ENCODE measurements around the gene BTRC.

BTRC gene

DNA sequence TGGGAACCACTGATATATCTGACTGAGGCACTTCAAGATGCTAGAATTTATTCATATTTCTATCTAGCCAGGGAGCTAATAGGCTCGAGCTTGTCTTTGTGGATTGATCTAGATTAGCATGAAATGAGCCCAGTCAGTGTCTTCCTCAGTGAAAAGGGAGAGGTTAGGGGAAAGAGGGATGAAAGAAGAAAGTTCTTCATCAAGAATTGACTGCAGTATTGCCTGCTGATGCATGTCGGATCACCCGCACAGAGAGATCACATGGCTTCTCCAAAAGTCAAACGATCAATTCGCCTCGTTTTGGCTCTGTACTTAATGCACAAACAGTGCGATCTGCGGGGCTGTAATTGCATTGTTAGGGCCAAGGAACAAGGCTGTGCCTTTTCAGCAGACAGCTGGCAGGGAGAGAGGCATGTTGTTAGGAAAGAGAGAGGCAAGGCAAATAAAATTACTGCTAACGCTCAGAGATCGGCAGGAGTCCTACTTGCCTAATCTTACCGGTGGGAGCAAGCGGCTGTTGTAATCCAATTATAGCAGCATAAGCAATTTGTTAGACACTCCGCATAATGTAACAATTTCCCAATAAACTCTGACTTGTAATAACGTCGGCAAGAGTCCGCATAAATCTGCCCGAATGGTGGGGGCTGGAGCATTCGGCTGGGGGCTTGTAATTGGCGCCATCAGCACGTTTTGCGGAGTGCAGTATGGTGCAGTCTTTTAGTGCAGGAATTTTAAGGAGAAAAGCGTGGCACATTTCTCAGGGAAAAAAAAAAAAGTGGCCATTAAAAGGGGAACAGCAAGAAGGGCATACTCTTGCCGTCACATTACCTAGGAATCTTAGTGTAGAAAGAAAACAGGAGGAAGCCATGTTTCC lies 132.0 kb downstream of the BTRC start:
- peak; percentile 85 for DNase-seq

DNA sequence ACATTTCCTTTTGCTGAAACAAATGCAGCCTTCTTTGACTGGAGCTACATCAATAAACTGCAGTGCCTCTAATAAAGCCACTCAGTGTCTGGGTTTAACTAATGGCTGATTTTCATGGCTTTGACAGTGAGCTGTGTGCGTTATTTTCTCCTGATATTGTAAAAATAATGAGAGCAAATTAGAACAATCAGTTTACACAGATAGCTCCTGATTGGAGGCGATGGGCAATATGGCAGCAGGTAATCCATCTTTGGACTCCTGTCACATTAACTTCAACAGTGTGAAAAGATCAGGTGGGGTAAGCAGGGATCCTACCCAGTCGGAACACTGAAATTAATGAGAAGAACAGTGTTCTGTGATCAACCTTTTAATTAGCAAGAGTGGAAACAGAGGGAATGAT lies 133.4 kb downstream of the BTRC start:
- no peak for DNase-seq

DNA sequence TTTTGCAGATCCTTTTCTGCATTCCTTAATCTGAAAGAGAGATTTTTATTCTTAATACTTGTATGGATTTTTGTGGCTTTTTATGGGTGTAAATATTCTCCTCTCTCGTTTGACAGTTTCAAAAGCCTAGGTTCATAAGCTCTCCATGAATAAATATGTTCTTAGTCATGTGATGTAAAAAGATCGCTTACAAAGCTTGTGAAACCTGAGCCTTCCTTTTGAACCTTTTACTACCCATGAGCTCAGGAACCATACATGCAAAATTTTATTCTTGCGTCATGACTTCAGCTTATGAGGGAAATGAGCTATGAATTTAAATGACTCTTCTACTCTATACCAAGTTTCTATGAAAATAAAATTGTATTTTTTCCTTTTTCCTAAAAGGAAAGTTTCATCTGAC lies 135.4 kb downstream of the BTRC start:
- peak; percentile 72 for DNase-seq

DNA sequence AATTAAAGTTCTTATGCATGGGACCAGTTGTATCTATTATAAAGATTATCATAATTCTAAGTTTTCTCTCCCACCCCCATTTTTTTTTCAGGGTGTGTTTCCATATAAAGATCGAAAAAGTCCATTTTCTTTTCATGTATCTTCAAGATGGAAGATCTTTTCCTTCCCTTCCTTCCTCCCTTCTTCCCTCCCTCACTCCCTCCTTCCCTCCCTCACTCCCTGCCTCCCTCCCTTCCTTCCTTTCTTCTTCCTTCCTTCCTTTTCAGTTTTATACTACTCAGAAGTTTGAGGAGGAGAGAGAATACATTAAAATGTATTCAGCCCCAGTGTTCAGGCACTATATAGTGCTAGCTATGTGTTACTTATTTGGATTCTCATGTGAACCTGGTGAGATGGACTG lies 136.1 kb downstream of the BTRC start:
- DNase-seq, result no peak

DNA sequence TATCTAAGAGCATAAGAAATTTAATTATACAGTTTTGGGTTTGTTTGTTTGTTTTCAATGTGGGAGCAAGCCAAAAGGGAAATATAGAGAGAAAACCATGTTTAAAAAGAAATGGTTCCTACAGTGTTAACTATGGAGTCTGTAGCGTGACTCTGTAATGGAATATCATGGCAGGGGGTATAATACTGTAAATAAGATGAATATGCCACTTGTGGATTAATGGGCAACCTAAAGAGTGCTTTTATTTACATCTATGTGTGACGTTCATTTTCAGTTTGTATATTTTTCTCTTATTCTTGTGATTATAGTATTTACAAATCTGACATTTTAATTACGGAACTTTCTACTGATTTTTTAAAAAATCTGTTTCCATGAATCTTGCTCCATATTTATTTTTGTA lies 138.2 kb downstream of the BTRC start:
- peak; percentile 16 for DNase-seq

DNA sequence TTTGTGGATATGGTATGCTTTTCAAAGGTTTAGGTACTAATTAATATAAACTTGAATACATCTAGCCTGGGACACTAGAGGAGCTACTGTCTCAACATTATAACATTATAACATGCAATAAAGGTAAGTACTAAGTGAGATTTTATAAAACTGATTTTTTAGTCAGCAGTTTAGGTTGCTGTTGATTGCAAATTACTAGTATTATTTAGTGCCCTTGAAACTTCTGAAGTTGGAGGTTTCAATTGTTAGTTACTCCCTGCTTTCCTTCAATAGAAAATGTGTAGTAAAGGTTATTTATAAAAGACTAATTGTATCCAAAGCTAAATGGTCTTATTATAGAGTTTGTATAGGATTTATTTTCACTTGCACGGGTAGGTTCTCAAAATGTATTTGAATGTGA lies 138.8 kb downstream of the BTRC start:
- DNase-seq, result no peak

DNA sequence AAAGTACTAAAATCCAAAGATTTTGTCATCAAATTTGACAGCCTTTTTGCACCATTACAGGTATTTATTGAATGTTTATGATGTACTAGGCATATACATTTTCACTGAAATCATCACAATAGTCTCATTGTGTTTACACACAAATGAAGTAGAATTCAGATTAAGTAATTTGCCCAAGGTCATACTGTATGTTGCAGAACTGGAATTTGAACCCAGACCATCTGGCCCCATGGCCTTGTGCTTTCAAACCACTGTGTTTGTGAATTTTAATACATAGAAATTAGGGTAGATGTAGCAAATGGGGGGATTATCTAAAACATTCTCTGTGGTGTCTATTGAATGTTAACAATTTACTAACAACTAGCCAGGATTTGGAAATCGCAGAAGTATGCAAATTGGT lies 139.3 kb downstream of the BTRC start:
- DNase-seq, result no peak

DNA sequence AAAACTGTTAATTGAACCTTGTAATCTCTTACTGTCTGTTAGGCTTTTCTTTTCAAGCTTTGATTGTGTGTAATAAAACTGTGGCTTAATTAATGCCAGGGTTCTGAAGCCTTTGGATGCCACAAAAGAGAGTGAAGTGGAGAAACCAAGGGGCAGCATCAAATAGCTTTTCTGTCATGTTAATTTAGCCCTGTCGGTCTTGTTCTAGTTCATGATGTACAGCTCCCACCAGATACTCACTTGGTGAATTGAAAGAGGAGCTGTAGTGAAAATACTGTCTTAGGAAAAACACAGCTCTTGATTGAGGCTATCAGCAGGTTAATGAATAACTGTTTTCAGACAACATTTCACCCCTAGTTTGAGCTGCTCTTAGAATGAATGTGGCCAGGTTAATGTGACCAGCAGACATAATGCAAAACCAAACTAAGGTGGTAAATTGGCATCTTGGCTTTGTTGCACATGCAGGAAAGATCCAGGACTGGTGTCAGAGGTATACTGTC lies 139.9 kb downstream of the BTRC start:
- DNase-seq, result no peak

DNA sequence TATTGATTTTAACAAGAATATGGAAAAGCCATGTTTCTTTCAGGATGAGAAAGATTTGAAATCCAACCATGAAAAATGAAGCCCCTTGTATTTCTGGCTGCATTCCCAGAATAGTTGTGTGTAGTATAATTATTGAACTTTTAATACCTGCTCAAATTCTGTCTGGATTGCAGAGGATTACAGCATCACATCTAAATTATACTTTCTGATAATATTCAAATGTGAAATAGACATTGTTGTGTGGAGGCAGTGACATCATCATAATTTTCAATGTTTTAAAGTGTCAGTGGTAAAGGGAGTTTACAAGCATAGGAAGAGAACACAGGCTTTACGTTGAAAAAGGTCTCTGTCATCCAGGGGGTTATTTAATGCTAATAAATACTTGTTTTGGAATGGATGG lies 140.7 kb downstream of the BTRC start:
- no peak for DNase-seq

DNA sequence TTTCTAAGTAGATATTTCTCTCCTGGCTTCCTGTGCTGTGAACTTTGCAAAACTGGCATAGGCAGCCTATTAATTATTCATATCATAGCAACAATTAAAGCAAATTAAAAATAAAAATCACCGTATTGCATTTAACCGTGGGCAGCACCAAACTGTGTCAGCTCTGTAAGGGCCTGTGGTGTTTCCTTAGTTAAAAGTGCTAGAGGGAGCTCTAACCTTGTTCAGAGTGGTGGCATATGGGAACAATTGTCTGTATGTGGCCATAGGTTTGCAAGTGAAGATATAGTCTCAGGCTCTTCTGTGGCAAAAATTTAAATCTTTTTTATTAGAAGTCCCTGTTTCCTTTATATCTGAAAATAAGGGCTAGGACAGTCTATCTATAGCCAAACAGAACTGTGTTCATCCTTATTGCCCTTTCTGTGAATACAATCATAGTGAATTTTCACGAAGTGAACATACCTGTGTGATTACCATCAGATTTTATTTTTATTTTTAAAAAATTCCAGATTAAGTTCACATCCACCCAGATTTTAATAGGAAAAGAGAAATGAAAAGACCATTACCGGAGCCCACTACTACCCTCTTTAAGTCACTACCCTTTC lies 141.5 kb downstream of the BTRC start:
- peak; percentile 45 for DNase-seq

DNA sequence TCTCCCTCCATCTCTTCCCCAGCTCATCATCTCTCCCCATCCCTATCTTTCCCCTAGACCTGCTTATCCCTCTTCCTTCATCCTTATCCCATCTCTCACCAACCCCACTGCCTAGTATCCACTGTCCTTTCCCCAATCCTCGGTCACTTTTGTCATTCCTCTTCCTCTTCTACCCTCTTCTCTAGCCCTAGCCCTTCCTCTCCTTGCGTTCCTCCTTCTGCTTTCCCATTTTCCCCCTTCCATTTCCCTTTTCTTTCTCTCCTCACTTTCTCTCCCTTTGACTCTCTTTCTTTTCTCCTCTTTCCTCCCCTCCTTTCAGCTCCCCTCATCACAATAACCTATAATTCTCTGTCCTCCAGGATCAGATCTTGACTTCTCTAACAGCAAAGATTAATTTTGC lies 150.5 kb downstream of the BTRC start:
- no peak for DNase-seq

DNA sequence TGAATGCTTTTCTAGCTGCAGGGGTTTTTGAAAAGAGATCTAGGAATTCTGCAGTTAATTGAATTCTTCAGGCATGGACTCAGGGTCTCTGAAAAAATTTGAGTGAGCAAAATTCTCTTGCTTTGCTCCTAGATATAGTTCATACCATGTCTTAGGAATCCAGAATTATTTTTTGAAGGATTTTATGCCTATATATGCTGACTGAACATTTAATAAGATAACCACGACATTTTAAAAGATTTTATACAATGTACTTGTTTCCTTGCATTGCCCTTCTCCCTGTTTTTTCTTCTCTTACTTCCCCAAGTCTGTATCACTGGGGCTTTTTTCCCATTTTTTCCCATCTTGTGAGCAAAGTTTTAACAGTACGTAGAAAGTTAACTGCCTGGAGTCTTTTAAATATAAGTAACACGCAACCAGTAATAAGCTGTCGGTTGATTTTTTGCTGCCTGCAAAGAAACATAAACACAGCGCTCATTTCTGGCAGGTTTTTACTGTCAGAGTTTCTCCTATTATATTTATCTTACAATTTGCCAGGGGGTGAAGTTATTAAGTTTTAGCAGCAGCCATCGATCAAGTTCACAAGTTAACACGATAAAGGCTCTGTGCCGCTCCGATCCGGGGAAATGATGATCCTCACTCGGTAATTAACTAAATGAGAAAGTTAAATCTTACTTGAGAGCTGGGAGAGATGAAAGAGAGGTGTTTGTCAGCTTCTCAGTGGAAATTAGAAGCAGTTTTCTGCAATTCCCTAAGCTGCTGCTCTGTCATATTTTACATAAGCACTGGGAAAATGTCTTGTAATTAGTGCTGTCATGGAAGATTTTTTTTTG lies 153.1 kb downstream of the BTRC start:
- no peak for DNase-seq

DNA sequence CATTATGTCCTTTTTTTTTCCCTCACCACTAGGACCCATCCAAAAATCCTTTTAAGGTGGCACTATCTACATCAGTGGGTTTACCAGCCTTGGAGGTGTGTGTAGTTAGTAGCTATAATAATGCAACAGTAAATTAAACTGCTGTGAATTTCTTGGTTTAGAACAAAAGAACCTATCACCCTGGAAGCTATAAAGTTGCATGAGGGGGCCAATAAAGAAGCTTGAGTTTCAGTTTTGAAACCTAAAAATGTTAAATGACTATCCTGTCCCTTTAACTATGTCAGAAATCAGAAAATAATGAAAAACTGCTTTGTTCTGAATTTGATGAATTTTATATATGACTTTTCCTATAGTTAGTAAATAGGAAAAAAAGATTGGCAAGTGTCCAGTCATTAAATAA lies 153.9 kb downstream of the BTRC start:
- DNase-seq, result no peak

DNA sequence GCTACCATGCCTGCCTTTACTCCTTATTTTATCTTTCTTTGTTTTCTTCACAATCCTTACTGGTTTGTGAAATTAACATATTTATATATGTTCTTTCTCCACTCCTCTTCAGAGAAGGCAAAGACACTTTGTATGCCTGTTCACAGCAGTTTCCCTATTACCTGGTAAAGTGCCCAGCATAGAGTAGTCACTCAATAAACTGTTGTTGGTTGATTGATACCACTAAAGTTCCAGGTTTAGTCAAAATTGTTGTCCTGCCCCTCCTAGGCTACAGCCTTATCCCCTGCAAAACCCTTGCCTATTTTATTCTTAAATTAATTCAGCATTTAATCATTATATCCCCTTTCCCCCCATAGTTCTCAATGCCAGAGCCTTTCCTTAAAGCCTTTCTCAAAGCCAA lies 158.0 kb downstream of the BTRC start:
- no peak for DNase-seq

DNA sequence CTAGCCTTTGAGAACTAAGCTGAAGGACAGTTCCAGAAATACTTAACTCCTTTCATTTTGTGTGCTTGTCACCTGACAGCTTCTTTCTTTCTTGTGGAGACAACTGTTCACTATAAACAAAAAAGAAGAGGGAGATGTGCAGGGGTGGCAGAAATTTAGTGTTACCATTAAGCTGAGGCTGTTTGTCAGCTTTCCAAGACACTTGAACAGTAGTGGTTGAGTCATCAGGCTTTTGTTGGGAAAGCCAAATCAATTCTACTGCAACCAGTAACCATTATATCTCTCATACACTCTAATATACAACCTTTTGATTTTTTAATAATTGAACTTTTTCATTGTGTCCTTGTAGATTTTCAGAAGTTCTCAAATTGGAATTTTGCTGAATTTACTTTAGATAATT lies 158.8 kb downstream of the BTRC start:
- DNase-seq, result no peak

DNA sequence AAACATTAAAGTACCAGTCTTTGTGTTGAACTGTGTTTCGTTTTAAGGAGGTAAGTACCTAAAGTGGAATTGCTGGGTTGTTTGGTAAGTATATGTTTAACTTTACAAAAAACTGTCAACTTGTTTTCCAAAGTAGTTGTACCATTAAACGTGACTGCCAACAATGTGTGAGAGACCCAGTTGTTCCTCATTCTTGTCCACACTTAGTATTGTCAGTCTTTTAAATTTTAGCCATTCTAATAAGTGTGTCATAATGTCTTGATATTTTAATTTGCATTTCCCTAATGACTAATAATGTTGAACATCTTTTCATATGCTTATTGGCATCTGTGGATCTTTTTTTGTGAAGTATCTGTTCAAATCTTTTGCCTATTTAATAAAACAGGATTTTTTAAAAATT lies 159.8 kb downstream of the BTRC start:
- no peak for DNase-seq

DNA sequence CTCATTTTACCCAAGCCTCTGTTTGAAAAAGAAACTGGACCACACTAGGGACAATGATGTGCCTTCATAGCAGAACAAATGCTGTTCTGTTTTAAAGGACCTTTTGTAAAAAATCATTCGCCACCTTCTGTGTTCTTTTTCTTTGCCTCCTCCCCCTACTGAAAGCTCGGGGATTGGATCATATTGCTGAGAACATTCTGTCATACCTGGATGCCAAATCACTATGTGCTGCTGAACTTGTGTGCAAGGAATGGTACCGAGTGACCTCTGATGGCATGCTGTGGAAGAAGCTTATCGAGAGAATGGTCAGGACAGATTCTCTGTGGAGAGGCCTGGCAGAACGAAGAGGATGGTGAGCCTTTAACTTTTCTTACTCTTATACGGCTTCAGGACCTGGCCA lies 171.9 kb downstream of the BTRC start:
- no peak for DNase-seq

DNA sequence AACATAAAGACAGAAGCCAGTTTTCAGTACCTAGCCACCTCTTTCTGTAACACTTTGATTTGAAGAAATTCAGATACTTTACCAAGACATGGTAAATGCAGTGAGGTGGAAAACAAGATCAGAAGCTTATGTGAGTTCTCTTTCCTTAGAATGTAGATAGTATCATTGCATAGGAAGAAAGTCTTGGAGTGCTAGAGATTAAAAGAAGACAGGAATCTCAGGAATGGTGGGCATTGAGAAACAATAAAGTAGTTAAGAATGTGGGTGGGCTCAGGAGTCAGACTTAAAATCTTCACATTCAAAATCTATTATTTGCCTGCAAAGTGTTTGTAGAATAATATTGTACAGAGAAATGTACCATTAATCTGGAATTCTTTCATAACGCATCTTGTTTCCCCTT lies 175.2 kb downstream of the BTRC start:
- DNase-seq, result no peak

DNA sequence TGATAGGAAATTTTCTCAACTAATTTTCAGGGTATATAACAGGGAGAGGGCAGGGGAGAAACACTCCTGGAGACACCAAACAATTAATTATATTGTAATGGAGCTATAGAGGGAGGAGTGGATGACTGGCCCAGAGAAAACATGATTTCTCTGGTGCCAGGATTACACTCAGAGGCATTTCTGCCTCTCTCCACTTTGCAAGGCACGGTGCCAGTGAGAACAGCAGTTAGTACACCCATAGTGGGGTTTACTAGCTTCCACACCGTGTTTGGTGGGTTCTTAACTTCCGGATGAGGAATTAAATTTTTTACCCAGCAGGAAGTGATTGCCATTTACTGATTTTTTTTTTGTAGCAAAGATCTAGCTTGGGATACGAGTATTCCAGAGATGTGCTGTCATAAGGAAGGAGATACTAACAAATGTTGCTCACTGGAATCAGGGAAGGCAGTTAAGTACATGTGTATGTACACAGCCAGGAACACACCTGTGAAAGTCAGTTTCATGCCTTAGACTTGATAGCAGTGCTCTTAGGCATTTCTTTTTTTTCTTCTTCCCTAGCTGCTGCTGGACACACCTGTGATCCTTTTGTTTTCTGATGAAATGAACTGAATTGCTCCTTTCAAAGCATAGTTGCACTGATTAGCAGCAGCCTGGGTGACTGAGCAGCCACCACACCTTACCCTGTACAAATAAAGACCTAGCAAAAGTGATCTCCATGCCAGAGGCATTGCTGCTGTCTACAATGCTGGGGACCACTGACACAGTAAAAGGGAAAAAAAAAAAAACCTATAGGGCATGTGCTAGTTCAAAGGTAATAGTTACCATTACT lies 176.0 kb downstream of the BTRC start:
- no peak for DNase-seq

DNA sequence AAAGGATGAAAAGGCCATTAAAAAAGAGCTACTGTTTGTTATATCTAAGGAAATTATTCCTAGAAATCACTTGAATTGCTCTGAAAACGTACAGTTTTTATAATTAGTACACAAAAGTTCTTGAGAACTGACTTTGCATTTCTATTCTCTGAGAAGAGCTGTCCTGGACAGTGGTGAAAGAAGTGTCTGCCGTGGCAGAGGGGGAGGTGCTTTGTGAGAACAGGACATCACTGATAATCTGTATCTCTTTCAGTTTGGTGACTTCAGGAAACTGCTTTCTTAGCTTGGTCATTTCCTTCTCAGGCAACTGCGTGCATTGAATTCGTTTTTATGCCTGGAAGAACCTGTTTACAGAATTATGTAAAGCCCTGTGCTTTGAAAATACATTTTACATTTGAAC lies 182.0 kb downstream of the BTRC start:
- DNase-seq, result no peak

DNA sequence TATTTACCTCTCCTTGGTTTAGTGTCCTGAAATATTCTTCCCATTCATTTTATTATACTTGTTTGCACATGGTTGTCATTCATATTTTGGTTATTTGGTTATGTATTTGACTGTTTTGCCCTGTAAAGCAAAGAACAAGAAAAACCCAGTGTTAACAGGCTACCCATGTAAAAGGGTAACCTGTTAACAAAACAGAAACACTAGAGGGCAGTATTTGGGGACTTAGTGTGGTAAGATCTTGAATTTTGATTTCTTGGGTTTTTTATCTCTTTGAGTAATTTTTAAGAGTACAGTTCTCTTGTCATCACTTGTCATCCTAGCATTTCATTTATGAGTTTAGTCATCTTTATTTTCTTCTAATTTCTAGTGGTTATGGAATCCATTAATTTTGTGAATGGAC lies 182.8 kb downstream of the BTRC start:
- no peak for DNase-seq

DNA sequence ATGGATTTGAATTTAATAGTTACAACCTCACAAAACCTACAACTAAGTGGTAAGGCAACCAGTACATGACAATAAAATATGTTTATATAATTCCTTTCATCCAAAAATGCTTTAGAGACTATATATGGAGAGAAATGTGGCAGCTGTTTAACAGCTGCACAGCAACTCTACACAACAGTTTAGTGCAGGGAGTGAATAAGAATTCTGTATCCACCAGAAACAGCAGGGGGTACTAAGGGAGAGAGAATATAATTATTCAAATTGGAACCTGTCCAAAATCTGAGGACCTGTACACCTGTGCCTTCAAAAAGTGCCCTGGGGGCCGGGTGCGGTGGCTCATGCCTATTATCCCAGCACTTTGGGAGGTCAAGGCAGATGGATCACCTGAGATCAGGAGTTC lies 184.5 kb downstream of the BTRC start:
- DNase-seq, result peak; percentile 17

DNA sequence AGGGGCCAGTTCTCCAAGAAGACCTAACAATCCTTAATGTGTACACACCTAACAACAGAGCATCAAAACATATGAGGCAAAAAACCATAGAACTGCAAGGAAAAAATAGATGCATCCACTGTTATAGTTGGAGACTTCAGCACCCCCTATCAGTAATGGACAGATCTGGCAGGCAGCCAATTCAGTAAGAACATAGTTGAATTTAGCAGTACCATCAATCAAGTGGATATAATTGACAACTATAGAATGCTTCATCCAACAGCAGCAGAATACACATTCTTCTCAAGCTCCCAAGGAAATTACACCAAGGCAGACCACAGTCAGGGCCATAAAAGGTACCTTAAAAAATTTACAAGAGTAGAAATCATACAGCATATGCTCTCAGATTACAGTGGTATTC lies 191.9 kb downstream of the BTRC start:
- DNase-seq, result no peak
